Parathyroid adenoma (tissue), 2 donors: Measurements from ENCODE around the gene GIPC2.
"Not testable (repeated sequence)": the region's sequence is repeated elsewhere in the genome, so short reads cannot be mapped to it uniquely, and the experiment has no call there.

Source experiments
- H2AFZ ChIP-seq: fragments of 300-600 bp; sonication (generic); one replicate; pipeline ENCODE4 v1.7.0; 2017; ENCODE audit warnings: antibody characterized with exemption, mild to moderate bottlenecking
- H3K27ac ChIP-seq: fragments of 300-600 bp; sonication (generic); one replicate; pipeline ENCODE4 v1.7.0; 2017
- H3K27me3 ChIP-seq: fragments of 300-600 bp; sonication (generic); one replicate; pipeline ENCODE4 v1.7.0; 2017; ENCODE audit warnings: low read length; ENCODE audit not compliant: control insufficient read depth, insufficient read depth
- H3K36me3 ChIP-seq: fragments of 300-600 bp; sonication (generic); one replicate; pipeline ENCODE4 v1.7.0; 2017; ENCODE audit warnings: low read length; ENCODE audit not compliant: control insufficient read depth, insufficient read depth
- H3K4me1 ChIP-seq: fragments of 300-600 bp; sonication (generic); one replicate; pipeline ENCODE4 v1.7.0; 2017; ENCODE audit warnings: control low read depth
- H3K4me2 ChIP-seq: fragments of 300-600 bp; sonication (generic); one replicate; pipeline ENCODE4 v1.7.0; 2017; ENCODE audit warnings: low read length
- H3K4me3 ChIP-seq: fragments of 300-600 bp; sonication (generic); one replicate; pipeline ENCODE4 v1.7.0; 2017; ENCODE audit warnings: low read depth, low read length
- H3K79me2 ChIP-seq: fragments of 300-600 bp; sonication (generic); one replicate; pipeline ENCODE4 v1.7.0; 2017; ENCODE audit warnings: control low read depth
- H3K9ac ChIP-seq: fragments of 300-600 bp; sonication (generic); one replicate; pipeline ENCODE4 v1.7.0; 2017; ENCODE audit warnings: mild to moderate bottlenecking
- H3K9me3 ChIP-seq: fragments of 300-600 bp; sonication (generic); one replicate; pipeline ENCODE4 v1.7.0; 2017; ENCODE audit warnings: low read length; ENCODE audit not compliant: control insufficient read depth
- TF ChIP-seq, protein P1 (sequence below): fragments of 300-600 bp; sonication (generic); IDR thresholded peaks from one replicate; pipeline ENCODE4 v1.7.0; 2017; ENCODE audit warnings: antibody characterized with exemption, mild to moderate bottlenecking
- donor health status: primary hyperparathyroidism.

Gene GIPC2

GRCh38 chr1:78113156-78113916 is 67.6 kb downstream of the GIPC2 start:
- Histone ChIP-seq H3K4me2 (no peak overlapping the region), H2AFZ (no peak overlapping the region), H3K4me3 (no peak overlapping the region), H3K79me2 (no peaks in the 10 kb centered on the region), H3K27ac (no peak overlapping the region), H3K9me3 (no peaks in the 10 kb centered on the region), H3K4me1 (no peaks in the 10 kb centered on the region), H3K27me3 (no peaks in the 10 kb centered on the region), H3K36me3 (no peaks in the 10 kb centered on the region), H3K9ac (no peak overlapping the region)
- TF ChIP-seq, protein P1, sequence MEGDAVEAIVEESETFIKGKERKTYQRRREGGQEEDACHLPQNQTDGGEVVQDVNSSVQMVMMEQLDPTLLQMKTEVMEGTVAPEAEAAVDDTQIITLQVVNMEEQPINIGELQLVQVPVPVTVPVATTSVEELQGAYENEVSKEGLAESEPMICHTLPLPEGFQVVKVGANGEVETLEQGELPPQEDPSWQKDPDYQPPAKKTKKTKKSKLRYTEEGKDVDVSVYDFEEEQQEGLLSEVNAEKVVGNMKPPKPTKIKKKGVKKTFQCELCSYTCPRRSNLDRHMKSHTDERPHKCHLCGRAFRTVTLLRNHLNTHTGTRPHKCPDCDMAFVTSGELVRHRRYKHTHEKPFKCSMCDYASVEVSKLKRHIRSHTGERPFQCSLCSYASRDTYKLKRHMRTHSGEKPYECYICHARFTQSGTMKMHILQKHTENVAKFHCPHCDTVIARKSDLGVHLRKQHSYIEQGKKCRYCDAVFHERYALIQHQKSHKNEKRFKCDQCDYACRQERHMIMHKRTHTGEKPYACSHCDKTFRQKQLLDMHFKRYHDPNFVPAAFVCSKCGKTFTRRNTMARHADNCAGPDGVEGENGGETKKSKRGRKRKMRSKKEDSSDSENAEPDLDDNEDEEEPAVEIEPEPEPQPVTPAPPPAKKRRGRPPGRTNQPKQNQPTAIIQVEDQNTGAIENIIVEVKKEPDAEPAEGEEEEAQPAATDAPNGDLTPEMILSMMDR, result no peak

- Histone ChIP-seq H3K4me3 (no peak overlapping the region), H3K36me3 (no peaks in the 10 kb centered on the region), H3K27me3 (no peaks in the 10 kb centered on the region), H3K9me3 (no peaks in the 10 kb centered on the region), H3K4me2 (no peak overlapping the region), H3K27ac (no peak overlapping the region), H3K9ac (no peak overlapping the region), H3K79me2 (no peaks in the 10 kb centered on the region), H2AFZ (peak overlapping the region; percentile 53), H3K4me1 (no peaks in the 10 kb centered on the region)
- TF ChIP-seq, protein P1, result peak; percentile 73
Observed at GRCh38 chr1:78114034-78114956, 68.5 kb downstream of the GIPC2 start.

- H3K9ac ChIP-seq, H3K36me3 ChIP-seq, H3K4me1 ChIP-seq, H3K4me3 ChIP-seq, H2AFZ ChIP-seq, H3K79me2 ChIP-seq, H3K4me2 ChIP-seq, H3K27ac ChIP-seq, H3K9me3 ChIP-seq, H3K27me3 ChIP-seq: not testable (repeated sequence)
Observed at GRCh38 chr1:78120485-78120884, 74.7 kb downstream of the GIPC2 start.

GRCh38 chr1:78121710-78122109 is 75.9 kb downstream of the GIPC2 start:
- H3K36me3 ChIP-seq, result no peaks in the 10 kb centered on the region
- H3K4me2 ChIP-seq, result no peak overlapping the region
- no peak overlapping the region for H3K9ac ChIP-seq
- no peaks in the 10 kb centered on the region for H3K27me3 ChIP-seq
- no peak overlapping the region for H3K27ac ChIP-seq
- no peaks in the 10 kb centered on the region for H3K9me3 ChIP-seq
- no peaks in the 10 kb centered on the region for H3K79me2 ChIP-seq
- TF ChIP-seq, protein P1, result no peak
- H2AFZ ChIP-seq, result no peak overlapping the region
- no peak overlapping the region for H3K4me3 ChIP-seq
- no peaks in the 10 kb centered on the region for H3K4me1 ChIP-seq

DNA sequence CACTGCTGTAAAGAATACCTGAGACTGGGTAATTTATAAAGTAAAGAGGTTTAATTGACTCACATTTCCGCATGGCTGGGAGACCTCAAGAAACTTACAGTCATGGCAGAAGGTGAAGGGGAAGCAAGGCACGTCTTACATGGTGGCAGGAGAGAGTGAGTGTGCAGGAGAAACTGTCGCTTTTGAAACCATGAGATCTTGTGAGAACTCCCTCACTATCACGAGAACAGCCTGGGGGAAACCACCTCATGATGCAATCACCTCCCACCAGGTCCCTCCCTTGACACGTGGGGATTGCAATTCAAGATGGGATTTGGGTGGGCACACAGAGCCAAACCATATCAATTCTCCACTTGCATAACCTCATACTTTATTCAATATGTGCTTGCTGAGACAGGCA is 76.6 kb downstream of the GIPC2 start:
- Histone ChIP-seq H3K9ac (no peak overlapping the region), H3K4me3 (no peak overlapping the region), H3K9me3 (no peaks in the 10 kb centered on the region), H3K36me3 (no peaks in the 10 kb centered on the region), H3K4me2 (no peak overlapping the region), H3K79me2 (no peaks in the 10 kb centered on the region), H3K4me1 (no peaks in the 10 kb centered on the region), H2AFZ (no peak overlapping the region), H3K27ac (no peak overlapping the region), H3K27me3 (no peaks in the 10 kb centered on the region)
- TF ChIP-seq, protein P1, result no peak
